GM13976 (cell line): ENCODE data around the gene TNPO1.

Source experiments
- DNase-seq: peaks from one replicate; pipeline ENCODE4 v3.0.0; 2012; ENCODE audit warnings: low spot score
- in situ Hi-C: fragments of 300-500 bp; cut with MboI; formaldehyde crosslinking; loops from one replicate; pipeline ENCODE4 v1.12.0; 2022; ENCODE audit warnings: low sequenced_read_pairs, mixed read lengths, inconsistent platforms; ENCODE audit not compliant: unreplicated experiment
- TF ChIP-seq, protein P1 (sequence below): IDR thresholded peaks from 2 replicates; pipeline ENCODE4 v1.5.1; 2012; ENCODE audit warnings: borderline replicate concordance, mild to moderate bottlenecking; ENCODE audit not compliant: insufficient read depth; ENCODE audit errors: extremely low read depth, missing control alignments, control extremely low read depth

The TNPO1 gene

DNA sequence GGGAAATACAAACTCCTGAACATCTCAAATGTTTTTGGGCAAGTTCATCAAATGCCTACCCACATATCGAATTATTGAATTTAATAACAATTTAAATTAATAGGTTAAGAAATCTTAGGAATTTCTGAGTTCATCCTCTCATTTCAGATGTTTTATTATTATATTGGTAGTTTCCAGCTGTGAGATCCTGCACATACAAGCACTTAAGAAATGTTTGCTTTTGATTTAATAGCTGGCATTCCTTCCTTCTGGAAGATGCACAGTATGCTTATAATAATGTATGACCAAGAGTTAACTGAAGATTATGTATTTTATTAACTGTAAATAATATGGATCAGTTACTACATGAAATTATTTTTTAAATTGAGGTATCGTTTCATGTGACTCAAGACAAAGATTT, 13.9 kb downstream of the TNPO1 start:
- no peak for DNase-seq
- in situ Hi-C loops, result no loop called here
- TF ChIP-seq, protein P1, sequence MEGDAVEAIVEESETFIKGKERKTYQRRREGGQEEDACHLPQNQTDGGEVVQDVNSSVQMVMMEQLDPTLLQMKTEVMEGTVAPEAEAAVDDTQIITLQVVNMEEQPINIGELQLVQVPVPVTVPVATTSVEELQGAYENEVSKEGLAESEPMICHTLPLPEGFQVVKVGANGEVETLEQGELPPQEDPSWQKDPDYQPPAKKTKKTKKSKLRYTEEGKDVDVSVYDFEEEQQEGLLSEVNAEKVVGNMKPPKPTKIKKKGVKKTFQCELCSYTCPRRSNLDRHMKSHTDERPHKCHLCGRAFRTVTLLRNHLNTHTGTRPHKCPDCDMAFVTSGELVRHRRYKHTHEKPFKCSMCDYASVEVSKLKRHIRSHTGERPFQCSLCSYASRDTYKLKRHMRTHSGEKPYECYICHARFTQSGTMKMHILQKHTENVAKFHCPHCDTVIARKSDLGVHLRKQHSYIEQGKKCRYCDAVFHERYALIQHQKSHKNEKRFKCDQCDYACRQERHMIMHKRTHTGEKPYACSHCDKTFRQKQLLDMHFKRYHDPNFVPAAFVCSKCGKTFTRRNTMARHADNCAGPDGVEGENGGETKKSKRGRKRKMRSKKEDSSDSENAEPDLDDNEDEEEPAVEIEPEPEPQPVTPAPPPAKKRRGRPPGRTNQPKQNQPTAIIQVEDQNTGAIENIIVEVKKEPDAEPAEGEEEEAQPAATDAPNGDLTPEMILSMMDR, result no peak

- no peak for DNase-seq
- TF ChIP-seq, protein P1, result no peak
- in situ Hi-C loops, result no loop called here
Observed at GRCh38 chr5:72831685-72832084, 15.2 kb downstream of the TNPO1 start.

DNA sequence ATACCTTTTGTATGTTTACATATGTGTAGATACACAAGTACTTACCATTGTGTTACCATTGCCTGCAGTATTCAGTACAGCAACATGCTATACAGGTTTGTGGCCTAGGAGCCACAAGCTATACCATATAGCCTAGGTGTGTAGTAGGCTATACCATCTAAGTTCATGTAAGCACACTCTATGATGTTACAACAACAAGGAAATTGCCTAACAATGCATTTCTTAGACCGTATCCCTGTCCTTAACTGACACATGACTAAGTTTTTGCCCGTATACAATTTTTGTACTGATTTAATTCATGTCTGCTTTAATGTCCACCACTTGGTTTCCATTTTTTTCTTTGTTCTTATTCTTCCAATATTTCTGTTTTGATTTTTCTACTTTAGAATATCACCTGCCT, 18.5 kb downstream of the TNPO1 start:
- no peak for DNase-seq
- in situ Hi-C loops, result no loop called here
- TF ChIP-seq, protein P1, result no peak

DNA sequence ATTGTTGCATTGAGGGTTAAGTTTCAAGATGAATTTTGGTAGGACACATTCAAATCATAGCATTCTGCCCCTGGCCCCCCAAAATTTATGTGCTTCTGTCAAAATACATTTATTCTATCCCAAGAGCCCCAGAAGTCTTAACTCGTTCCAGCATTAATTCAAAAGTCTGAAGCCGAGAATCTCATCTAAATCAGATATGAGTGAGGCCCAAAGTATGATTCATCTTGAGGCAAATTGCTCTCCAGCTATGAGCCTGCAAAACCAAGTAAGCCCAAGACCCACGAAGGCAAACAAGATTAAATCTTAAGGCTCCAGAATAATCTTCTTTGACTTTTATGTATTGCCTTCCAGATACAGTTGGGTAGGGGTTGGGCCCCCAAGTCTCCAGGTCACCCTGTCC, 19.2 kb downstream of the TNPO1 start:
- no peak for DNase-seq
- in situ Hi-C loops, result no loop called here
- TF ChIP-seq, protein P1, result no peak

- DNase-seq, result no peak
- in situ Hi-C loops, result no loop called here
- TF ChIP-seq, protein P1, result no peak
Observed at GRCh38 chr5:72836810-72837209, 20.3 kb downstream of the TNPO1 start.

GRCh38 chr5:72837524-72838096, 21.1 kb downstream of the TNPO1 start:
- TF ChIP-seq, protein P1, result no peak
- in situ Hi-C loops, result no loop called here
- DNase-seq, result no peak
